Thyroid gland (tissue), 4 donors: Measurements from ENCODE around the gene TBC1D17. TPM values are rescaled to one million over a fixed set of nuclear protein-coding genes. Genes with fewer than 3 reads are reported as not detected.

ENCODE experiments used
- DNase-seq, 2 donors: peaks; one replicate each; pipeline ENCODE4 v3.0.0-alpha.2; 2019
- H3K27ac ChIP-seq, 3 donors: fragments of 200-600 bp; sonication (generic); 1 replicate in 2 of 3; 2 replicates in 1 of 3; pipeline ENCODE4 v1.5.1; 2016 to 2019; ENCODE audit warnings: mild to moderate bottlenecking in 1 of 3, moderate library complexity in 1 of 3
- H3K27me3 ChIP-seq: fragments of 200-600 bp; sonication (generic); one replicate; pipeline ENCODE4 v1.5.1; 2019
- H3K36me3 ChIP-seq, 2 donors: fragments of 200-600 bp; sonication (generic); one replicate each; pipeline ENCODE4 v1.5.1; 2016 to 2019
- H3K4me1 ChIP-seq, 2 donors: fragments of 200-600 bp; sonication (generic); one replicate each; pipeline ENCODE4 v1.5.1; 2017 to 2019
- H3K4me3 ChIP-seq, 3 donors: fragments of 200-600 bp; sonication (generic); replicated peaks in 1 of 3; 1 replicate in 2 of 3; 2 replicates in 1 of 3; pipeline ENCODE4 v1.5.1; 2016; ENCODE audit warnings: mild to moderate bottlenecking in 1 of 3
- H3K9me3 ChIP-seq: fragments of 200-600 bp; sonication (generic); one replicate; pipeline ENCODE4 v1.5.1; 2017
- POLR2A ChIP-seq, 2 donors: fragments of 450-650 bp; IDR thresholded peaks; one replicate each; pipeline ENCODE4 v1.6.1; 2017; ENCODE audit warnings: antibody characterized with exemption in 2 of 2, mild to moderate bottlenecking in 2 of 2, moderate library complexity in 1 of 2
- WGBS, 2 donors: methylation state at CpG; one replicate each; pipeline ENCODE4 v1.1.5; 2017; 5-methylcytosine and 5-hydroxymethylcytosine counted together
- intact Hi-C: fragments of 100-400 bp; cut with DNase I; formaldehyde crosslinking; loops from one replicate; pipeline ENCODE4 v1.15.1; 2023
- total RNA-seq, 4 donors: library from RNA; depleted of rRNA; stranded (reverse); fragments of >200 nt; gene quantifications; one replicate each; pipeline ENCODE4 v1.2.3, GENCODE V29; 2016
- TF ChIP-seq, protein P1 (sequence below), 6 experiments: fragments of 200-600 bp in 3 of 6; fragments of 450-650 bp in 3 of 6; sonication (generic) in 3 of 6; IDR thresholded peaks; one replicate each; pipeline ENCODE4 v1.5.1; 2016 to 2019; ENCODE audit warnings: antibody characterized with exemption in 6 of 6, mild to moderate bottlenecking in 2 of 6, inconsistent platforms in 1 of 6, moderate library complexity in 1 of 6

The TBC1D17 gene
- total RNA-seq, 4 donors from 2014 or later: 28.5 to 41.9 (median 39.7) TPM

- intact Hi-C loops: loop anchor here (5.0 kb wide), 1 partner anchor 50 kb away; no protein-coding TSS in a partner anchor
- H3K27ac ChIP-seq: no peak overlapping the region
Measured at GRCh38 chr19:49857061-49857837, 20.3 kb upstream of the TBC1D17 start.

DNA sequence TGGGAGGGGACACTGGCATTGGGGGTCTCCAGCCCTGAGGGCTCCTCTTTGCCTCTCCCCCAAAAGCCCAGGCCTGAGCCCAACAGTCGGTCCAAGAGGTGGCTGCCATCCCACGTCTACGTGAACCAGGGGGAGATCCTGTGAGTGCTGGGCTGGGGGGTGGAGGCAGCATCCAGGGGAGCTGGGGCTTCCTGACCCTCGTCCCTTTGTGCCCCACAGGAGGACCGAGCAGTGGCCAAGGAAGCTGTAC, 19.7 kb upstream of the TBC1D17 start:
- Histone ChIP-seq H3K27ac (no peak overlapping the region), H3K36me3 (peaks cover 35 to 50% of the 10 kb centered on the region in 2 donors), H3K9me3 (no peaks in the 10 kb centered on the region), H3K27me3 (no peaks in the 10 kb centered on the region), H3K4me3 (no peak overlapping the region), H3K4me1 (peaks cover 7 to 9% of the 10 kb centered on the region in 2 donors)
- intact Hi-C loops: loop anchor here (5.0 kb wide), 1 partner anchor 50 kb away; no protein-coding TSS in a partner anchor
- TF ChIP-seq, protein P1, sequence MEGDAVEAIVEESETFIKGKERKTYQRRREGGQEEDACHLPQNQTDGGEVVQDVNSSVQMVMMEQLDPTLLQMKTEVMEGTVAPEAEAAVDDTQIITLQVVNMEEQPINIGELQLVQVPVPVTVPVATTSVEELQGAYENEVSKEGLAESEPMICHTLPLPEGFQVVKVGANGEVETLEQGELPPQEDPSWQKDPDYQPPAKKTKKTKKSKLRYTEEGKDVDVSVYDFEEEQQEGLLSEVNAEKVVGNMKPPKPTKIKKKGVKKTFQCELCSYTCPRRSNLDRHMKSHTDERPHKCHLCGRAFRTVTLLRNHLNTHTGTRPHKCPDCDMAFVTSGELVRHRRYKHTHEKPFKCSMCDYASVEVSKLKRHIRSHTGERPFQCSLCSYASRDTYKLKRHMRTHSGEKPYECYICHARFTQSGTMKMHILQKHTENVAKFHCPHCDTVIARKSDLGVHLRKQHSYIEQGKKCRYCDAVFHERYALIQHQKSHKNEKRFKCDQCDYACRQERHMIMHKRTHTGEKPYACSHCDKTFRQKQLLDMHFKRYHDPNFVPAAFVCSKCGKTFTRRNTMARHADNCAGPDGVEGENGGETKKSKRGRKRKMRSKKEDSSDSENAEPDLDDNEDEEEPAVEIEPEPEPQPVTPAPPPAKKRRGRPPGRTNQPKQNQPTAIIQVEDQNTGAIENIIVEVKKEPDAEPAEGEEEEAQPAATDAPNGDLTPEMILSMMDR (IDR thresholded peaks at IDR 0.05): no peak
- no peak for TF ChIP-seq POLR2A (IDR thresholded peaks at IDR 0.05)
- no peak for DNase-seq
- WGBS, 2 donors: 80 to 92% methylated on average over 1 to 4 of the region's 5 CpGs

More at GRCh38 chr19:49857061-49857837, 20.3 kb upstream of the TBC1D17 start:
- 91 to 93% methylated on average over 19 to 20 of the region's 26 CpGs for WGBS, 2 donors
- Histone ChIP-seq H3K27me3 (no peaks in the 10 kb centered on the region), H3K9me3 (no peaks in the 10 kb centered on the region), H3K36me3 (peaks cover 35 to 50% of the 10 kb centered on the region in 2 donors), H3K4me3 (no peak overlapping the region), H3K4me1 (peaks cover 12 to 14% of the 10 kb centered on the region in 2 donors)
- TF ChIP-seq, protein P1 (IDR thresholded peaks at IDR 0.05): no peak
- TF ChIP-seq POLR2A (IDR thresholded peaks at IDR 0.05): no peak
- DNase-seq: no peak

- Histone ChIP-seq H3K9me3 (no peaks in the 10 kb centered on the region), H3K4me3 (no peak overlapping the region), H3K4me1 (peaks cover 5% of the 10 kb centered on the region in 2 donors), H3K27ac (no peak overlapping the region), H3K27me3 (no peaks in the 10 kb centered on the region), H3K36me3 (peaks cover 35 to 50% of the 10 kb centered on the region in 2 donors)
- intact Hi-C loops: loop anchor here (5.0 kb wide), 1 partner anchor 51 kb away; no protein-coding TSS in a partner anchor
- peak; percentile 75 to 85 for DNase-seq
- 65 to 75% methylated on average over 17 to 36 of the region's 37 CpGs for WGBS, 2 donors
- TF ChIP-seq POLR2A (IDR thresholded peaks at IDR 0.05): no peak
- TF ChIP-seq, protein P1 (IDR thresholded peaks at IDR 0.05): no peak
Measured at GRCh38 chr19:49858088-49858985, 19.2 kb upstream of the TBC1D17 start.

DNA sequence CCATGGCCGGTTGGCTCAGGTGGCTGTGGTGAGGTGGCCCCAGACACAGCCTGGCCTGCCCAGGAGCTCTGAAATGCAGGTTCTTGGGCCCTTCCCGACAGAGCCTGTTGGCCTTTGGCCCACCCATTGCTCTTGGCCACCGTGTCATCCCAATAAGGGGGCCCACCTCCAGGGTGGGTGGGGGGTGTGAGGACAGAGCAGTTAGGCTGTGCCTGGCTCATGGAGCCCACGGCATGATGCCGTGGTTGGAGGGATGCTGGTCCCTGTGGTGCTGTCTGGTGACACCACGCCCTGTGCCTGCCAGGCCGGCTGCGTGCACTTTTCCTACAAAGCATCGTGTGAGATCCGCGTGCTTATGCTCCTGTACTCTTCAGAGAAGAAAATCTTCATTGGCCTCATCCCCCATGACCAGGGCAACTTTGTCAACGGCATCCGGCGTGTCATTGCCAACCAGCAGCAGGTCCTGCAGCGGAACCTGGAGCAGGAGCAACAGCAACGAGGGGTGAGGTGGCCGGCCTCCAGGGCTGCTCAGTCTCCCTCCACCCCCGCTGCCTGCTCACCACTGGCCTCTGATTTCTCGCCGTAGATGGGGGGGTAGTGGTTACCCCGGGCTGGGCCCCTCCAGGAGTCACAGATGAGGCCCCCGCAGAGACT, 17.7 kb upstream of the TBC1D17 start:
- no peaks in the 10 kb centered on the region for H3K9me3 ChIP-seq
- no peaks in the 10 kb centered on the region for H3K27me3 ChIP-seq
- H3K4me1 ChIP-seq: peaks cover 0 to 3% of the 10 kb centered on the region in 2 donors
- no peak overlapping the region for H3K27ac ChIP-seq
- H3K4me3 ChIP-seq: no peak overlapping the region
- peaks cover 44 to 56% of the 10 kb centered on the region in 2 donors for H3K36me3 ChIP-seq
- TF ChIP-seq, protein P1 (IDR thresholded peaks at IDR 0.05): no peak
- TF ChIP-seq POLR2A (IDR thresholded peaks at IDR 0.05): no peak
- intact Hi-C loops: loop anchor here (5.0 kb wide), 1 partner anchor 53 kb away; no protein-coding TSS in a partner anchor
- 90 to 92% methylated on average over 16 of the region's 22 CpGs for WGBS, 2 donors
- DNase-seq: no peak
